Right cardiac atrium (tissue), 5 donors: ENCODE results near the gene RAPGEF5. TPM values are rescaled to one million over a fixed set of nuclear protein-coding genes. Genes with fewer than 3 reads are reported as not detected.

ENCODE experiments used
- ATAC-seq, 2 donors: fragments of 200-7000 bp; cut with Tn5 transposase; one replicate each; pipeline versions ENCODE4 v1.8.0 to v1.9.1; 2020; ENCODE audit warnings: moderate library complexity in 2 of 2, mild to moderate bottlenecking in 1 of 2
- DNase-seq, 3 donors: peaks; one replicate each; pipeline ENCODE4 v3.0.0-alpha.2; 2020
- H3K27ac ChIP-seq: one replicate; pipeline ENCODE4 v1.5.1; 2013; ENCODE audit warnings: mild to moderate bottlenecking, low read length, control low read depth, moderate library complexity
- H3K27me3 ChIP-seq: one replicate; pipeline ENCODE4 v1.6.1; 2013; ENCODE audit not compliant: control insufficient read depth, insufficient read depth
- H3K4me1 ChIP-seq: one replicate; pipeline ENCODE4 v1.6.1; 2013; ENCODE audit warnings: low read length; ENCODE audit not compliant: control insufficient read depth, insufficient read depth
- H3K4me3 ChIP-seq: one replicate; pipeline ENCODE4 v1.5.1; 2013; ENCODE audit warnings: low read length, control low read depth
- H3K9me3 ChIP-seq: one replicate; pipeline ENCODE4 v1.6.1; 2013; ENCODE audit warnings: low read length; ENCODE audit not compliant: control insufficient read depth
- WGBS: extraction: QIAGEN DNeasy Blood & Tissue Kit; methylation state at CpG from one replicate; pipeline ENCODE4 v1.1.7; 2013; 5-methylcytosine and 5-hydroxymethylcytosine counted together
- intact Hi-C, 4 donors: fragments of 100-400 bp; cut with DNase I; formaldehyde crosslinking; loops; one replicate each; pipeline versions ENCODE4 v1.11.0 to v1.14.0; 2022 to 2023
- polyA plus RNA-seq: library from polyadenylated mRNA; stranded (reverse); fragments of 200-250 nt; gene quantifications from one replicate; pipeline ENCODE4 v1.2.3, GENCODE V29; 2013
- total RNA-seq, 4 donors: library from RNA; stranded (reverse); fragmentation: NEBNext Ultra II Directional; extraction: Animal tissue kit (Norgen Biotek cat#: 25700); gene quantifications; one replicate each; pipeline ENCODE4 v1.2.1, GENCODE V29; 2021
- donor health status: healthy with polysubstance abuse.
- donor health status: DM: no; HTN: yes; CAD: no.
- donor health status: DM: no; HTN: no; CAD: no.
- donor health status: DM: no; HTN: yes; CAD: no; lungs with severe emphysema.
- donor health status: DM: yes; HTN: yes; CAD: no.

RAPGEF5 gene
- total and polyA plus RNA-seq, 5 donors = 8.7 to 30.8 (median 27.2) TPM

GRCh38 chr7:22137026-22137425, 219.9 kb downstream of the RAPGEF5 start:
- DNase-seq (no peak), ATAC-seq (no peak)
- H3K27me3 ChIP-seq = no peaks in the 10 kb centered on the region
- intact Hi-C loops = no loop called here
- WGBS = 87% methylated on average over 2 of the region's 2 CpGs
- H3K27ac ChIP-seq = no peak overlapping the region
- no peaks in the 10 kb centered on the region for H3K9me3 ChIP-seq
- no peak overlapping the region for H3K4me3 ChIP-seq
- no peaks in the 10 kb centered on the region for H3K4me1 ChIP-seq

- Histone ChIP-seq H3K27me3 (no peaks in the 10 kb centered on the region), H3K27ac (no peak overlapping the region), H3K4me3 (no peak overlapping the region), H3K4me1 (no peaks in the 10 kb centered on the region), H3K9me3 (no peaks in the 10 kb centered on the region)
- WGBS = 86% methylated on average over 4 of the region's 4 CpGs
- intact Hi-C loops = no loop called here
- ATAC-seq (no peak), DNase-seq (no peak)
These were observed 227.0 kb downstream of the RAPGEF5 start for GRCh38 chr7:22129819-22130580.

- intact Hi-C loops = no loop called here
- H3K9me3 ChIP-seq = no peaks in the 10 kb centered on the region
- no peaks in the 10 kb centered on the region for H3K4me1 ChIP-seq
- no peaks in the 10 kb centered on the region for H3K27me3 ChIP-seq
- H3K4me3 ChIP-seq = no peak overlapping the region
- ATAC-seq = peak in 1 of 2 donors; percentile 78
- no peak for DNase-seq
- 58% methylated on average over 6 of the region's 6 CpGs for WGBS
- peak overlapping the region; percentile 13 for H3K27ac ChIP-seq
These were observed 227.8 kb downstream of the RAPGEF5 start for GRCh38 chr7:22129166-22129565.

GRCh38 chr7:22128528-22128920, 228.4 kb downstream of the RAPGEF5 start:
- 96% methylated on average over 4 of the region's 4 CpGs for WGBS
- Histone ChIP-seq H3K27ac (no peak overlapping the region), H3K4me3 (no peak overlapping the region), H3K4me1 (no peaks in the 10 kb centered on the region), H3K9me3 (no peaks in the 10 kb centered on the region), H3K27me3 (no peaks in the 10 kb centered on the region)
- DNase-seq = no peak
- peak in 1 of 2 donors; percentile 24 for ATAC-seq
- intact Hi-C loops = no loop called here

- 64% methylated on average over 6 of the region's 6 CpGs for WGBS
- no peaks in the 10 kb centered on the region for H3K27me3 ChIP-seq
- intact Hi-C loops = no loop called here
- ATAC-seq = peak in 1 of 2 donors; percentile 54
- H3K4me3 ChIP-seq = no peak overlapping the region
- H3K27ac ChIP-seq = no peak overlapping the region
- no peak for DNase-seq
- no peaks in the 10 kb centered on the region for H3K4me1 ChIP-seq
- H3K9me3 ChIP-seq = no peaks in the 10 kb centered on the region
These were observed 229.0 kb downstream of the RAPGEF5 start for GRCh38 chr7:22127835-22128527.

- no peak overlapping the region for H3K27ac ChIP-seq
- DNase-seq (no peak), ATAC-seq (no peak)
- no peak overlapping the region for H3K4me3 ChIP-seq
- intact Hi-C loops = no loop called here
- H3K4me1 ChIP-seq = peaks cover 3% of the 10 kb centered on the region
- H3K27me3 ChIP-seq = no peaks in the 10 kb centered on the region
- 77% methylated on average over 6 of the region's 6 CpGs for WGBS
- H3K9me3 ChIP-seq = no peaks in the 10 kb centered on the region
These were observed 231.5 kb downstream of the RAPGEF5 start for GRCh38 chr7:22125436-22125835.

GRCh38 chr7:22124941-22125340, 232.0 kb downstream of the RAPGEF5 start:
- Histone ChIP-seq H3K4me3 (no peak overlapping the region), H3K27ac (no peak overlapping the region), H3K4me1 (peaks cover 5% of the 10 kb centered on the region), H3K27me3 (no peaks in the 10 kb centered on the region), H3K9me3 (no peaks in the 10 kb centered on the region)
- DNase-seq (no peak), ATAC-seq (peak in 1 of 2 donors; percentile 29)
- intact Hi-C loops = no loop called here
- WGBS = 42% methylated on average over 3 of the region's 3 CpGs

GRCh38 chr7:22123139-22123538, 233.8 kb downstream of the RAPGEF5 start:
- Histone ChIP-seq H3K27ac (peak overlapping the region; percentile 25), H3K9me3 (no peaks in the 10 kb centered on the region), H3K4me3 (no peak overlapping the region), H3K27me3 (no peaks in the 10 kb centered on the region), H3K4me1 (peaks cover 5% of the 10 kb centered on the region)
- DNase-seq (peak in 1 of 3 donors; percentile 72), ATAC-seq (peak; percentile 67 to 83)
- intact Hi-C loops = no loop called here
- 10% methylated on average over 5 of the region's 5 CpGs for WGBS

GRCh38 chr7:22121702-22122474, 235.1 kb downstream of the RAPGEF5 start:
- peak overlapping the region; percentile 84 for H3K27ac ChIP-seq
- DNase-seq = peak in 2 of 3 donors; percentile 44 to 68
- intact Hi-C loops = no loop called here
- ATAC-seq = peak; percentile 87 to 88
- H3K9me3 ChIP-seq = no peaks in the 10 kb centered on the region
- H3K4me3 ChIP-seq = no peak overlapping the region
- peaks cover 5% of the 10 kb centered on the region for H3K4me1 ChIP-seq
- WGBS = 18% methylated on average over 8 of the region's 8 CpGs
- H3K27me3 ChIP-seq = no peaks in the 10 kb centered on the region

GRCh38 chr7:22120391-22121053, 236.4 kb downstream of the RAPGEF5 start:
- no peak for DNase-seq
- Histone ChIP-seq H3K4me1 (peaks cover 5% of the 10 kb centered on the region), H3K27ac (no peak overlapping the region), H3K27me3 (no peaks in the 10 kb centered on the region), H3K4me3 (no peak overlapping the region), H3K9me3 (no peaks in the 10 kb centered on the region)
- 73% methylated on average over 8 of the region's 8 CpGs for WGBS
- ATAC-seq = no peak
- intact Hi-C loops = no loop called here
